Vagina (tissue), 2 donors: ENCODE measurements around the gene KANSL1L.

Source experiments
- CTCF ChIP-seq, 3 experiments: fragments of 450-650 bp in 2 of 3; fragments of 200-600 bp in 1 of 3; sonication (generic) in 1 of 3; IDR thresholded peaks; one replicate each; pipeline ENCODE4 v1.5.1; 2017 to 2019; ENCODE audit warnings: antibody characterized with exemption in 3 of 3, mild to moderate bottlenecking in 2 of 3, moderate library complexity in 2 of 3
- POLR2A ChIP-seq, 2 donors: fragments of 450-650 bp; IDR thresholded peaks; one replicate each; pipeline ENCODE4 v1.6.1; 2017; ENCODE audit warnings: antibody characterized with exemption in 2 of 2, mild to moderate bottlenecking in 2 of 2, moderate library complexity in 2 of 2
- POLR2AphosphoS5 ChIP-seq, 2 donors: sonication (generic); formaldehyde crosslinking; IDR thresholded peaks; one replicate each; pipeline ENCODE4 v1.9.0; 2017; ENCODE audit warnings: antibody characterized with exemption in 2 of 2, mild to moderate bottlenecking in 2 of 2, low read depth in 1 of 2; ENCODE audit not compliant: insufficient read depth in 1 of 2

DNA sequence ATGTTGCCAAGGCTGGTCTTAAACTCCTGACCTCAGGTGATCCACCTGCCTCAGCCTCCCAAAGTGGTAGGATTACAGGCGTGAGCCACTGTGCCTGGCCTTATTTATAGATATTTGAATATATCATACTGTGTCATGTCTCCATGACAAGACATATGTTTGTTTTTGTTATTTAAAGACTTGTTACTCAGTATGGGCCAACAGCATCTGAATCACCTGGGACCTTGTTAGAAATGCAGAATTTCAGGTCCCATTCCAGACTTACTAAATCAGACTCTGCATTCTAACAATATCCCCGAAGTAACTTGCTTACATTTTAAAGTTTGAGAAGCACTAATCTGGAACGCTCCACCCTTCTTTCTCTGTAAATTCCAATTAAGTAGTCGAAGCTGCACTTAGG lies 135.5 kb downstream of the KANSL1L start:
- TF ChIP-seq CTCF (IDR thresholded peaks at IDR 0.05) (no peak), POLR2A (IDR thresholded peaks at IDR 0.05) (no peak), POLR2AphosphoS5 (IDR thresholded peaks at IDR 0.05; ENCODE audit: insufficient read depth in 1 of 2, low read depth in 1 of 2) (no peak)
